GM12891 (cell line): ENCODE data around the gene ADARB1.

Source experiments
- DNase-seq: peaks from one replicate; pipeline ENCODE4 v3.0.0; 2011; ENCODE audit warnings: low spot score; ENCODE audit not compliant: insufficient read length
- FAIRE-seq: peaks from 2 replicates; lab custom pipeline; 2011; peaks lifted over from hg19 to GRCh38; lab: Jason Lieb, UNC
- PAX5 ChIP-seq: IDR thresholded peaks from 2 replicates; pipeline ENCODE4 v1.6.1; 2011; ENCODE audit warnings: low read length, moderate library complexity, mild to moderate bottlenecking; ENCODE audit not compliant: insufficient read depth, severe bottlenecking
- POLR2A ChIP-seq: IDR thresholded peaks from 2 replicates; pipeline ENCODE4 v1.6.1; 2011; ENCODE audit warnings: low read depth, low read length, control low read depth
- POLR2AphosphoS5 ChIP-seq: IDR thresholded peaks from 2 replicates; pipeline ENCODE4 v1.6.1; 2011; ENCODE audit warnings: low read depth, low read length, control low read depth
- POU2F2 ChIP-seq: IDR thresholded peaks from 2 replicates; pipeline ENCODE4 v1.6.1; 2011; ENCODE audit warnings: low read depth, mild to moderate bottlenecking, control low read depth, low read length, moderate library complexity
- SPI1 ChIP-seq: IDR thresholded peaks from 2 replicates; pipeline ENCODE4 v1.6.1; 2011; ENCODE audit warnings: low read depth, low read length, control low read depth
- TAF1 ChIP-seq: IDR thresholded peaks from 2 replicates; pipeline ENCODE4 v1.6.1; 2011; ENCODE audit warnings: low read depth, low read length, control low read depth

The ADARB1 gene

DNA sequence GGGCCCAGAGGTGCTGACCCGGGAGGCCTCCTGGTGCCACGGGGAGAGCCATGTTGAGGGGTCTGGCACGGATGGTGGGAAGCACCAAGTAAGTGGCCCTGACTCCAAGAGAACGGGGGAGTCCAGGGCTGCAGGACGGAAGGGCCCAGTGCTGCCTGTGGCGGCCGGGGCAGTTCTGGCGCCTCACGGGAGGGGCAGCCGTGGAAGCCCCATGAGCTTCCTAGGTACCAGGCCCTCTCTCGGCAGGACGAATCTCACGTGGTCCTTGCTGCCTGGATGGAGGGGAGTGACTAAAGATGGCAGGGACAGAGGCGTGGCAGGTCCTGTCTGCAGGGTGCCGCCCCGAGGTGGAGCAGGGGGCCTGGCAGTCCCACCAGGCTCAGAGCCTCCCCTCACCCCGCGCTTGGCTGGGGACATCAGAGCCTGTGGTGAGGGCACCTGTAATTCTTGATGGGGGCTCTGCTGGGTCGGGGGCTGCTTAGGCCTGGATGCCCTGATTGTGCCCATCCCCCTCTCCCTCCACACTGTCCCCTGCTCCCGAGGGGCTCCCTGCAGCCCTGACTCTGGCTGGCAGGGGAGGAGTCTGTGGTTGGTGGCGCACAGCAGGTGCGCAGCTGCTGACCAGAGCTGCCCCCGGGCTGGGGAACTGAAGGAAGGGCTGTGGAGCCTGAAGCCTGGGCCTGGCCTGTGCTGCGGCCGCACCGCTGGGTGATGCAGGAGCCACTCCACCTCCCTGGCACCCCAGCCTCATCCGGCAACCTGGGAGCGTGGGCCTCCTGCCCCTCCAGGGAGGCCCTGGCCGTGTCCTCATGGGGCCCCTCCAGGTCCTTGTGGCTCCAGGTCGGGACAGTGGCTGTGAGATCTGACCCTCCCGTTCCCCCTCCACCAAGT is 181.9 kb downstream of the ADARB1 start:
- TF ChIP-seq POLR2A, result no peak
- TF ChIP-seq POU2F2, result no peak
- TF ChIP-seq SPI1, result no peak
- TF ChIP-seq TAF1, result no peak
- no peak for TF ChIP-seq POLR2AphosphoS5
- TF ChIP-seq PAX5, result no peak
- FAIRE-seq (no peak), DNase-seq (no peak)

DNA sequence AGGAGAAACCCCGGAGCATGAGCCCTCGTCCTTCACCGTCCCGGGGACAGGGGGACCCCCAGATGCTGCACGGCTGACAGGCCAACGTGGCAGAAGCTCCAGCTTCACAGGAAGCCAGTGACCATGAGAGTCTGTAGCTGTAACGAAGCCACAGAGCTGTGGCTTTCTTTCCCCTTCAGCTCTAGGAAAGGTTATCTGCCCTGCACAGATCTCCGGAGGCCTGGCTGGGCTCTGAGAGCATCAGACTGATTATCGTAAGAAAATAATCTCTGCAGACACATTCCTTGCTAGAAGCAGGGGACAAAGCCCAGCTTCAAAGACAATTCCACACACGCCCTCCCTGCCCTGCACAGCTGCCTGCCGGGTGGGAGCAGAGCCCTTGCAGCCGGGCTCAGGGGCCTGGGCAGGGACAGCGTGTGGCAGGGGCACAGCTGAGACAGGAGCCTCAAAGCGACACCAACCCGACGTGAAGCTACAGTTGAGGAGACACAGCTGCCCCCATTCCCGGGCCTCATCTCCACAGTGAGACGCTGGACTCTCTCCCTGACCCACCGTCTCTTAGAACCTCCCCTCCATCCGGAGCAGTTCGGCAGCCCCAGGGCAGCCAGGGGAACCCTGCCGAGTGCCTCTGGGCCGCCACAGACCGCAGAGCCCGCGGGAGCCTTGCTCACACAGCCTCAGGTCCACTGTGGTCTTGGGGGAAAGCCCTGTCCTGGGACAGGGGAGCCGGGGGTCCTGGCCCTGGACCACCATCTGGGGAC is 182.7 kb downstream of the ADARB1 start:
- TF ChIP-seq PAX5, result no peak
- no peak for TF ChIP-seq POLR2A
- TF ChIP-seq TAF1, result no peak
- no peak for TF ChIP-seq SPI1
- TF ChIP-seq POU2F2, result no peak
- TF ChIP-seq POLR2AphosphoS5, result no peak
- FAIRE-seq (no peak), DNase-seq (no peak)

GRCh38 chr21:45257673-45258341 is 183.4 kb downstream of the ADARB1 start:
- FAIRE-seq (no peak), DNase-seq (no peak)
- TF ChIP-seq POU2F2, result no peak
- no peak for TF ChIP-seq PAX5
- TF ChIP-seq TAF1, result no peak
- no peak for TF ChIP-seq POLR2AphosphoS5

- FAIRE-seq (no peak), DNase-seq (no peak)
- no peak for TF ChIP-seq POLR2AphosphoS5
Measured at GRCh38 chr21:45258466-45258865, 184.1 kb downstream of the ADARB1 start.

DNA sequence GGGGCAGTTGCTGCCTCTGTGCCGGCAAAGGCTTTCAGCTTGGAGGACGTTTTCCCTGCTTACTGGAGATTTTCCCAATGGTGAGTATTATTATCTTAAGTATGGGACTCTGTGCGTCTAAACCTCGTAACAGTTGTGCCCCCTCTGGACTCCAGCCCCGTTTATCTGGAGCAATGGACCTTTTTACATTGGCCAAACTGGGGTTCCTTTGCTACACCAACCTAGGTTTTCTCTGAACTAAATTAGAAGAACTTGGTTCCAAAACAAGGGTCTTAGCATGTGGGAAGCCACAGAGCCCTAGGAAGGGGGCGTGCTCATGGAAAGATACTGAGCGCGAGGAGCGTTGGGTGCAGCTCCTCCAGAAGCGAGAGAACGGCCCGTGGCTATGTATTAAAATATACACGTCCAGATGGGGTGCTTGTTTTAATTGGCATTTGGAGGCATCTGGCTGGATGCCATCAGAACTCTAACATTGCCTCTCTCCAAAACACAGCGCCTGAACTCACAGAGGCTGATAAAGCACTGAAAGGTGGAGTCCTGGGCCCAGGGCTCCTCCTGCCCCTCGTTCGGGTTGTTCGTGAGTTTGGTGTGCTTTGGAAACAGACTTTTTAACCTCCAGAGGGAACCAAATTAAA is 184.9 kb downstream of the ADARB1 start:
- FAIRE-seq (no peak), DNase-seq (no peak)
- no peak for TF ChIP-seq TAF1
- no peak for TF ChIP-seq SPI1
- TF ChIP-seq POLR2AphosphoS5, result no peak
- TF ChIP-seq POLR2A, result no peak
- TF ChIP-seq PAX5, result no peak
- no peak for TF ChIP-seq POU2F2

DNA sequence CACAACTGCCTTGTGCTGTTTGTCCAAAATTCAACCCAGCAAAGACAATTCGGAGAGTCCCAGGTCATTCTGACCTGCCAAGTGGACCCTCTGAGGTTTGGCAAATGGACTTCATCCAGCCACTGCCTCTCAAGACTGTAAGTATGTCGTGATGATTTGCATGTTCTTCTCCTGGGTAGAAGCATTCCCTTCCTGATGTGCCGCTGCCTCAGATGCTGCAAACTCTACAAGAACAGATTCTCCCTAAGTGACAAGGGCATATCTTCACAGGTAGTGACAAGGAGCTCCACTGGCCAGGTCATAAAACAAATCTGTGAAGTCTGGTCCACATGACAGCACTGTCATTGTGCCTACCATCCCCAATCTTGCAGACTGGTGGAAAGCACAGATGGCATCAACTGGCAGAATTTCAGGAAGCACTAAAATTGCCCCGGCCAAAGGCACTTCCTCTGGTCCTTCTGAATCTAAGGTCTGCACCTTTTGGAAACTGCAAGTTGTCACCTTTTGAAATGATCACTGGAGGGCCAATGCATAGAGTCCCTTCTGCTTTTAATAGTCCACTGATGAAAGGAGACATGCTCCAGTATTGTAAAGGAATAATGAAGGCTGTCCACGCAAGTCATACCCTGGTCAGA is 185.9 kb downstream of the ADARB1 start:
- no peak for TF ChIP-seq POLR2AphosphoS5
- no peak for FAIRE-seq
- DNase-seq, result no peak

GRCh38 chr21:45261093-45261492 is 186.7 kb downstream of the ADARB1 start:
- no peak for TF ChIP-seq PAX5
- TF ChIP-seq SPI1, result no peak
- no peak for TF ChIP-seq POLR2A
- no peak for TF ChIP-seq TAF1
- no peak for TF ChIP-seq POLR2AphosphoS5
- TF ChIP-seq POU2F2, result no peak
- FAIRE-seq (no peak), DNase-seq (no peak)

- TF ChIP-seq SPI1 (no peak), POLR2AphosphoS5 (no peak), TAF1 (no peak), POLR2A (no peak), PAX5 (no peak), POU2F2 (no peak)
- FAIRE-seq (no peak), DNase-seq (no peak)
Measured at GRCh38 chr21:45262041-45262581, 187.7 kb downstream of the ADARB1 start.

DNA sequence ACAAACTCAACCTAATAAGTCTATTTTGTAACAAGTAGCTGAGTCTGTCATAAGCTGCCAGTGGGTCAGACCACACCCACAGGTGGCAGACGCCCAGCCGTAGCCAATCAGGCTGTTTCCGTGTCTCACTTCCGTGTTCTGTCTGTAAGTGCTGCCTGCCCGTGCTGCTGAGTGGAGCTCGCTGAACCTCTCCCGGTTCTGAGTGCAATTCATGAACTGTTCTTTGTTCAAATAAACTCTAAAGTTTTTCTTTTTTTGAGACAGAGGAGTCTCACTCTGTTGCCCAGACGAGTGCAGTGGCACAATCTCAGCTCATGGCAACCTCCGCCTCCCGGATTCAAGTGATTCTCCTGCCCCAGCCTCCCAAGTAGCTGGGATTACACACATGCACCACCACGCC is 188.2 kb downstream of the ADARB1 start:
- no peak for TF ChIP-seq POLR2AphosphoS5
- TF ChIP-seq SPI1, result no peak
- no peak for TF ChIP-seq POU2F2
- TF ChIP-seq TAF1, result no peak
- no peak for TF ChIP-seq PAX5
- no peak for TF ChIP-seq POLR2A
- FAIRE-seq, result no peak
- DNase-seq, result no peak

- no peak for TF ChIP-seq TAF1
- no peak for TF ChIP-seq POLR2AphosphoS5
- TF ChIP-seq POLR2A, result no peak
- TF ChIP-seq POU2F2, result no peak
- DNase-seq, result no peak
- FAIRE-seq, result no peak
Measured at GRCh38 chr21:45263534-45263933, 189.2 kb downstream of the ADARB1 start.
